ENCODE results near the gene TACR1.
A peak's percentile ranks its signal among the peaks of the same experiment; 100 is the strongest.

The TACR1 gene

GRCh38 chr2:75113231-75113869 lies 86.0 kb downstream of the TACR1 start:
- H3K4me3 ChIP-seq (ENCODE audit: control insufficient read depth, low read depth, low read length) = no peak overlapping the region
- TF ChIP-seq, protein P1, sequence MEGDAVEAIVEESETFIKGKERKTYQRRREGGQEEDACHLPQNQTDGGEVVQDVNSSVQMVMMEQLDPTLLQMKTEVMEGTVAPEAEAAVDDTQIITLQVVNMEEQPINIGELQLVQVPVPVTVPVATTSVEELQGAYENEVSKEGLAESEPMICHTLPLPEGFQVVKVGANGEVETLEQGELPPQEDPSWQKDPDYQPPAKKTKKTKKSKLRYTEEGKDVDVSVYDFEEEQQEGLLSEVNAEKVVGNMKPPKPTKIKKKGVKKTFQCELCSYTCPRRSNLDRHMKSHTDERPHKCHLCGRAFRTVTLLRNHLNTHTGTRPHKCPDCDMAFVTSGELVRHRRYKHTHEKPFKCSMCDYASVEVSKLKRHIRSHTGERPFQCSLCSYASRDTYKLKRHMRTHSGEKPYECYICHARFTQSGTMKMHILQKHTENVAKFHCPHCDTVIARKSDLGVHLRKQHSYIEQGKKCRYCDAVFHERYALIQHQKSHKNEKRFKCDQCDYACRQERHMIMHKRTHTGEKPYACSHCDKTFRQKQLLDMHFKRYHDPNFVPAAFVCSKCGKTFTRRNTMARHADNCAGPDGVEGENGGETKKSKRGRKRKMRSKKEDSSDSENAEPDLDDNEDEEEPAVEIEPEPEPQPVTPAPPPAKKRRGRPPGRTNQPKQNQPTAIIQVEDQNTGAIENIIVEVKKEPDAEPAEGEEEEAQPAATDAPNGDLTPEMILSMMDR (conservative IDR thresholded peaks at IDR 0.05; ENCODE audit: control insufficient read depth, insufficient read depth, low read depth, low read length) = no peak
- DNase-seq (ENCODE audit: low read depth) = no peak

- no peak for DNase-seq (ENCODE audit: low read depth)
- TF ChIP-seq, protein P1 (conservative IDR thresholded peaks at IDR 0.05; ENCODE audit: control insufficient read depth, insufficient read depth, low read depth, low read length) = no peak
- no peak overlapping the region for H3K4me3 ChIP-seq (ENCODE audit: control insufficient read depth, low read depth, low read length)
These were observed 90.3 kb downstream of the TACR1 start for GRCh38 chr2:75108937-75109482.

DNA sequence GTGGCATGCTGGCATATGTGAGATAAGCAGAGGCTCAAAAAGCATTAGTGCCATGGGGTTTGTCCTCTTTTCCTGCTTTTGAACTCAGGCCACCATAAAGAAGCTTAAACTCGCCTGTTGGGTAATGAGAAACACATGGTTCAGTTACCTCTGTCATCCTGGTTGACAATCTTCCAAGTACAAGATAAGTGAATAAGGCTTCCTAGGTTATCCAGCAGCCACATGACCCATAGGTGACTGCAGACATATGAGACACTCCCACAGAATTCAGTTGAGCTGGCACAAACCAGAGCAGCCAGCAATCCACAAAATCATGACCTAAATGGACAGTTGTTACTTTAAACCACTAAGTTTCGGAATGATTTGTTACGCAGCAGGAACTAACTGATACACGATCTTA lies 97.3 kb downstream of the TACR1 start:
- TF ChIP-seq, protein P1 (conservative IDR thresholded peaks at IDR 0.05; ENCODE audit: control insufficient read depth, insufficient read depth, low read depth, low read length) = no peak
- DNase-seq (ENCODE audit: low read depth) = peak; percentile 19
- no peak overlapping the region for H3K4me3 ChIP-seq (ENCODE audit: control insufficient read depth, low read depth, low read length)

DNA sequence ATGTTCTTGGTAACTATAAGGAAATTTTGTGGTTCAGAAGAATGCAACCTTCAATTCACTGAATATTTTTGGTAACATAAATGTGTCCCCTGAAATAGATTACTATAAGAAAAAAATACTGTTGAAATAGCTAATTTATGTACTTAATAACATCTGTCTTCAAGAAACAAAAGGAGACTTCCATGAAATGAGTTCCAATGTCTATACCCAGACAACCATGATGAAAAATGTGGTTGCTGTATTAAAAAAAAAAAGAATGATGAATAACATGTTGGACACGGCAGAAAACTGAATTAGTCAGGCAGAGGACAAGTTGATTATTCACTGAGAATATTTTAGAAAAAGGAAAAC lies 98.5 kb downstream of the TACR1 start:
- no peak overlapping the region for H3K4me3 ChIP-seq (ENCODE audit: control insufficient read depth, low read depth, low read length)
- peak; percentile 11 for DNase-seq (ENCODE audit: low read depth)
- TF ChIP-seq, protein P1 (conservative IDR thresholded peaks at IDR 0.05; ENCODE audit: control insufficient read depth, insufficient read depth, low read depth, low read length) = no peak

DNA sequence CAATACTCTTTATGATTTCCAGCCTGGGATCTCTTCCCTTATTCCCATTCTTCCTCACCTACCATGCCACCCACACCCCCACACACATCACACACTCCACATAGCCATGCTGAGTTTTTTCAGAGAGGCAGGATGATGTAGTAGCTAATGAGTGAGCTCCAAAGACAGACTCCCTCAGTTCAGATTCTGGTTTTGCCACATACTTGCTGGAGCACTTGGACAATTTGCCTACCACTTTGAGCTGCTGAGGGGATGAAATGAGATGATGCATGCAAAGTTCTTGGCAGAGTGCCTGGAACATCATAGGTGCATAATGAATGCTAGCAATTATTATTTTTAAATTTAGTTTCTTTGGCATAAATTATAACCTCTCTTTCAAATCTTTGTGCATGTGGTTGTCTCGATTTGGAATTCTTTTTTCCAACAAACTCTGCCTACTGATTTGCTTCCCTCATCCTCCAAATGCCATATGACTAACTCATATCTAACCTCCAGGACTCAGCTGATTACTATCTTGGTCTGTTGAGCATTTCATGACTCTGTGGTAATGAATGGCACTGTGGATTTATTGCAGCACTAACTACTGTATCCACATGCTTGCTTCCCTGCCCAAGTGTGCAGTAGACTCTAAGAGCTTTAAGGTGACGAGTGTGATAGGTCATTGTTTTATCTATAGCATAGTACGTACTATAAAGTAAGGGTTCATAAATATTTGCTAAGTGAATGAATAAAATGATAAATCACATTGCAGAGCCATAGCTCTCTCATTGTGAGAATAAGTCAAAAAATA lies 99.1 kb downstream of the TACR1 start:
- TF ChIP-seq, protein P1 (conservative IDR thresholded peaks at IDR 0.05; ENCODE audit: control insufficient read depth, insufficient read depth, low read depth, low read length) = no peak
- DNase-seq (ENCODE audit: low read depth) = peak; percentile 71

DNA sequence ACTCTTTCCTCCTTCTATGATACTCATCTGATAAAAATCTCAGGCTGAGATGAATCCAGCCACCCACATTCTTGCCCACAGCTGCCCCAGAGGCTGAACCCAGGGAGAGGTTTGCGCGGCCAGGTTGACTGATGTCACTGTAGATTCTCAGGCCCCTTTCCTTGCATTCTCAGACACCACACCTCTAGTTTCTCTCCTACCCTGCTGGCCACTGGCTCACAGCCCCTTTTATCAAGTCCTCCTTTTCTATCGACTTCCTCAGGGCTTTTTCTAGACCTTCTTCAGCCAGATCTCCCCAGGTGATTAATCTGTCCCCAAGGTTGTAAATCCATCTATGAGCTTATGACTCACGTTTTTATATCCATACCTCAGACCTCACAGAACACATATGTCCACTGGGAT lies 99.8 kb downstream of the TACR1 start:
- TF ChIP-seq, protein P1 (conservative IDR thresholded peaks at IDR 0.05; ENCODE audit: control insufficient read depth, insufficient read depth, low read depth, low read length) = no peak
- DNase-seq (ENCODE audit: low read depth) = peak; percentile 33

More for the DNA sequence above, 99.1 kb downstream of the TACR1 start:
- no peak overlapping the region for H3K4me3 ChIP-seq (ENCODE audit: control insufficient read depth, low read depth, low read length)

More for the DNA sequence above, 99.8 kb downstream of the TACR1 start:
- no peak overlapping the region for H3K4me3 ChIP-seq (ENCODE audit: control insufficient read depth, low read depth, low read length)
